CD4-positive, alpha-beta T cell treated with Interleukin-1 beta for 1 hour (primary cell): ENCODE results near the gene LAIR1.
A peak's percentile ranks its signal among the peaks of the same experiment; 100 is the strongest.

Source experiments
- DNase-seq, 2 donors: peaks; one replicate each; pipeline ENCODE4 v3.0.0-alpha.2; 2020 to 2022

The LAIR1 gene

GRCh38 chr19:54316746-54317107 lies 48.0 kb downstream of the LAIR1 start:
- DNase-seq = peak; percentile 10 to 67

GRCh38 chr19:54315956-54316355 lies 48.8 kb downstream of the LAIR1 start:
- DNase-seq = no peak

- peak; percentile 12 to 63 for DNase-seq
Measured at GRCh38 chr19:54312436-54313377, 52.0 kb downstream of the LAIR1 start, which contains the start of gene LILRA5. LILRA5 (minus strand) TSS chr19:54313166; CDS start chr19:54313019, 147 bp downstream.

- no peak for DNase-seq
Measured at GRCh38 chr19:54312011-54312410, 52.7 kb downstream of the LAIR1 start.

- no peak for DNase-seq
Measured at GRCh38 chr19:54311486-54311885, 53.2 kb downstream of the LAIR1 start.

- DNase-seq = no peak
Measured at GRCh38 chr19:54310543-54310942, 54.2 kb downstream of the LAIR1 start.

GRCh38 chr19:54309811-54310210 lies 54.9 kb downstream of the LAIR1 start:
- DNase-seq = no peak

GRCh38 chr19:54307389-54308020 lies 57.2 kb downstream of the LAIR1 start:
- DNase-seq = no peak

GRCh38 chr19:54305141-54305540 lies 59.6 kb downstream of the LAIR1 start:
- DNase-seq = no peak

GRCh38 chr19:54302257-54302656 lies 62.5 kb downstream of the LAIR1 start:
- DNase-seq = peak in 1 of 2 donors; percentile 35
